ENCODE results near the gene SLC34A1.
"Not testable (repeated sequence)": the region's sequence is repeated elsewhere in the genome, so short reads cannot be mapped to it uniquely, and the experiment has no call there.

The SLC34A1 gene

GRCh38 chr5:177384134-177384533 lies at the start of gene SLC34A1:
Gene SLC34A1 (plus strand): TSS chr5:177384434. CDS start chr5:177385742, 1,308 bp downstream.
- no peak for DNase-seq (ENCODE audit: extremely low spot score, insufficient read length, low read depth)
- no peak for FAIRE-seq

- no peak for DNase-seq (ENCODE audit: extremely low spot score, insufficient read length, low read depth)
- FAIRE-seq, result no peak
These were observed 49.2 kb upstream of the SLC34A1 start for GRCh38 chr5:177334781-177335700.

- FAIRE-seq (no peak), DNase-seq (ENCODE audit: extremely low spot score, insufficient read length, low read depth) (no peak)
These were observed 48.6 kb upstream of the SLC34A1 start for GRCh38 chr5:177335701-177336065.

GRCh38 chr5:177336112-177336511 lies 48.1 kb upstream of the SLC34A1 start:
- FAIRE-seq, result no peak
- no peak for DNase-seq (ENCODE audit: extremely low spot score, insufficient read length, low read depth)

GRCh38 chr5:177336603-177337494 lies 47.4 kb upstream of the SLC34A1 start:
- no peak for DNase-seq (ENCODE audit: extremely low spot score, insufficient read length, low read depth)
- FAIRE-seq, result no peak

- DNase-seq (ENCODE audit: extremely low spot score, insufficient read length, low read depth), result no peak
- FAIRE-seq, result no peak
These were observed 45.8 kb upstream of the SLC34A1 start for GRCh38 chr5:177338251-177339106.

GRCh38 chr5:177339107-177339638 lies 45.1 kb upstream of the SLC34A1 start:
- DNase-seq (ENCODE audit: extremely low spot score, insufficient read length, low read depth) (no peak), FAIRE-seq (no peak)

- FAIRE-seq; DNase-seq (ENCODE audit: extremely low spot score, insufficient read length, low read depth): not testable (repeated sequence)
These were observed 41.2 kb upstream of the SLC34A1 start for GRCh38 chr5:177343000-177343399.

- no peak for DNase-seq (ENCODE audit: extremely low spot score, insufficient read length, low read depth)
- FAIRE-seq, result no peak
These were observed 40.5 kb upstream of the SLC34A1 start for GRCh38 chr5:177343777-177344176.

- DNase-seq (ENCODE audit: extremely low spot score, insufficient read length, low read depth) (no peak), FAIRE-seq (no peak)
These were observed 39.3 kb upstream of the SLC34A1 start for GRCh38 chr5:177344891-177345290.

GRCh38 chr5:177346820-177347219 lies 37.4 kb upstream of the SLC34A1 start:
- FAIRE-seq (no peak), DNase-seq (ENCODE audit: extremely low spot score, insufficient read length, low read depth) (no peak)

GRCh38 chr5:177347699-177348098 lies 36.5 kb upstream of the SLC34A1 start:
- no peak for DNase-seq (ENCODE audit: extremely low spot score, insufficient read length, low read depth)
- FAIRE-seq, result no peak

GRCh38 chr5:177349362-177349647 lies 34.9 kb upstream of the SLC34A1 start:
- FAIRE-seq (no peak), DNase-seq (ENCODE audit: extremely low spot score, insufficient read length, low read depth) (no peak)

- FAIRE-seq, result no peak
These were observed 34.5 kb upstream of the SLC34A1 start for GRCh38 chr5:177349762-177350161.

GRCh38 chr5:177350776-177351391 lies 33.4 kb upstream of the SLC34A1 start:
- no peak for FAIRE-seq
- no peak for DNase-seq (ENCODE audit: extremely low spot score, insufficient read length, low read depth)

More at GRCh38 chr5:177349762-177350161, 34.5 kb upstream of the SLC34A1 start:
- no peak for DNase-seq (ENCODE audit: extremely low spot score, insufficient read length, low read depth)

- peak; percentile 79 for DNase-seq (ENCODE audit: extremely low spot score, insufficient read length, low read depth)
- FAIRE-seq, result peak; percentile 94
These were observed 32.6 kb upstream of the SLC34A1 start, which contains the start of gene LMAN2 for GRCh38 chr5:177351392-177352329. Gene LMAN2 (minus strand): TSS chr5:177351668. CDS start chr5:177351647, 21 bp downstream.

- no peak for FAIRE-seq
- no peak for DNase-seq (ENCODE audit: extremely low spot score, insufficient read length, low read depth)
These were observed 31.1 kb upstream of the SLC34A1 start for GRCh38 chr5:177353093-177353492.

GRCh38 chr5:177354256-177354655 lies 30.0 kb upstream of the SLC34A1 start:
- no peak for FAIRE-seq
- DNase-seq (ENCODE audit: extremely low spot score, insufficient read length, low read depth), result no peak

All from GM18507 (cell line).